Fibroblast of the aortic adventitia (primary cell): ENCODE measurements around the gene PTBP1. TPM values are rescaled to one million over a fixed set of nuclear protein-coding genes. Genes with fewer than 3 reads are reported as not detected.

Source experiments
- DNase-seq: peaks from one replicate; pipeline ENCODE4 v3.0.0-alpha.2; 2010; ENCODE audit warnings: low read depth
- H3K4me3 ChIP-seq: 2 replicates; pipeline ENCODE4 v1.5.1; 2011; ENCODE audit warnings: low read depth, mild to moderate bottlenecking, control low read depth, low read length, moderate library complexity
- total RNA-seq: library from RNA; depleted of rRNA; stranded (reverse); fragments of >200 nt; gene quantifications from 2 replicates; pipeline ENCODE4 v1.2.3, GENCODE V29; 2012; ENCODE audit warnings: low replicate concordance
- TF ChIP-seq, protein P1 (sequence below): IDR thresholded peaks from 2 replicates; pipeline ENCODE4 v1.5.1; 2011; ENCODE audit warnings: mild to moderate bottlenecking, low read length, control low read depth, inconsistent platforms; ENCODE audit not compliant: insufficient read depth

PTBP1 gene
- total RNA-seq: 30.9 and 121 TPM in 2 replicates

DNA sequence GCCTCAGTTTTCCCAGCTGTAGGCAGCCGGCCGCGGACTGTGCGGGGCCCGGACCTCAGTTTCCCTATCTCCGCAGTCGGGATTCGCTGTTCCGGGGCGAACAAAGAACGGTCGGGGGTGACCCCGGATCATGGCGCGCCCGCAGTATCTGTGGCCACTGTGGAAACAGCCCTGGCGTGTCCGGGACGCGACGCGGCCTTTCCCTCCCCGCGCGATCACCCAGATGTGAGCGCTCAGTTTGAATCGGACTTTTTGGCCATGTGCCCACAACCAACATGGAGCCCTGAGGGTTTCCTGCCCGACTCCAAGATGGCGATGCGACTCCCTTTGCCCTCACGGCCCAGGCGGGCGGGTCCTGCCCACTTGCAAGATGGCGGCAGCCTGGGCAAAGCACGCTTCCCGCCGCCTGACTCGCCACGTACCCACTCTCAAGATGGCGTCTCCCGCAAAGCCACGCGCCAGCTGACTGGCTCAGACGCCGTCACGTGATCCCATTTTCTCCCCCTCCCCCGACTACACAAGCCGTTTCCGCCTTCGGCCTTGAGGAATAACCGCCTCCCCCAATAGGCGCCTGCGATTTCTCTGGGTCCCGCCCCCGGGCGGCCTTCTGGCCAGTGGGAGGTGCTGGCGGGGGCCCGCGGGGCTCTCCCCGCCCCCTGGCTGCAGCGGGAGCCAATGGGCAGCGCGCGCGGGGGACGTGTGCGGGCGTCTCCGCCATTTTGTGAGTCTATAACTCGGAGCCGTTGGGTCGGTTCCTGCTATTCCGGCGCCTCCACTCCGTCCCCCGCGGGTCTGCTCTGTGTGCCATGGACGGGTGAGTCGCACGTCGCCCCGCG is at the start of gene PTBP1:
Gene PTBP1 (plus strand): TSS at position 761 of the 836 bp plus-strand sequence. CDS start 46 bp downstream, at position 807.
- TF ChIP-seq, protein P1, sequence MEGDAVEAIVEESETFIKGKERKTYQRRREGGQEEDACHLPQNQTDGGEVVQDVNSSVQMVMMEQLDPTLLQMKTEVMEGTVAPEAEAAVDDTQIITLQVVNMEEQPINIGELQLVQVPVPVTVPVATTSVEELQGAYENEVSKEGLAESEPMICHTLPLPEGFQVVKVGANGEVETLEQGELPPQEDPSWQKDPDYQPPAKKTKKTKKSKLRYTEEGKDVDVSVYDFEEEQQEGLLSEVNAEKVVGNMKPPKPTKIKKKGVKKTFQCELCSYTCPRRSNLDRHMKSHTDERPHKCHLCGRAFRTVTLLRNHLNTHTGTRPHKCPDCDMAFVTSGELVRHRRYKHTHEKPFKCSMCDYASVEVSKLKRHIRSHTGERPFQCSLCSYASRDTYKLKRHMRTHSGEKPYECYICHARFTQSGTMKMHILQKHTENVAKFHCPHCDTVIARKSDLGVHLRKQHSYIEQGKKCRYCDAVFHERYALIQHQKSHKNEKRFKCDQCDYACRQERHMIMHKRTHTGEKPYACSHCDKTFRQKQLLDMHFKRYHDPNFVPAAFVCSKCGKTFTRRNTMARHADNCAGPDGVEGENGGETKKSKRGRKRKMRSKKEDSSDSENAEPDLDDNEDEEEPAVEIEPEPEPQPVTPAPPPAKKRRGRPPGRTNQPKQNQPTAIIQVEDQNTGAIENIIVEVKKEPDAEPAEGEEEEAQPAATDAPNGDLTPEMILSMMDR: peak; percentile 2
- peak within 1 kb of the TSS; percentile 83 for H3K4me3 ChIP-seq
- DNase-seq: peak; percentile 100

DNA sequence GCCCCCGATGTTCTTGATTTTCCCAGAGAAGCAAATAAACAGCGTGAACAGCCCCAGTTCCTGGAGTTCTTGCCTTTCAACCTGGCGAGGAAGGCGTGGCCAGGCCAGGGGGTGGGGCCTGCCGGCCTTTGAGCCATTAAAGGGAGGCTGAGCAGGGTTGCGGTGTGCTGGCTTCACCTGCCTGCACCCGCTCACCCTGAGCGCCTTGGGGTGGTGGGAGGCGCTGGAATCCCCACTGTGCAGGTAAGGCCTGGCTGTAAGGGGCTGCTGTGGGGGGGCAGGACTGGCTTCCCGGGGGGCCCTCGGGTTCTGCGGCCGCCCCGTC is 49.0 kb upstream of the PTBP1 start:
- no peak for DNase-seq
- no peak overlapping the region for H3K4me3 ChIP-seq
- TF ChIP-seq, protein P1: no peak

DNA sequence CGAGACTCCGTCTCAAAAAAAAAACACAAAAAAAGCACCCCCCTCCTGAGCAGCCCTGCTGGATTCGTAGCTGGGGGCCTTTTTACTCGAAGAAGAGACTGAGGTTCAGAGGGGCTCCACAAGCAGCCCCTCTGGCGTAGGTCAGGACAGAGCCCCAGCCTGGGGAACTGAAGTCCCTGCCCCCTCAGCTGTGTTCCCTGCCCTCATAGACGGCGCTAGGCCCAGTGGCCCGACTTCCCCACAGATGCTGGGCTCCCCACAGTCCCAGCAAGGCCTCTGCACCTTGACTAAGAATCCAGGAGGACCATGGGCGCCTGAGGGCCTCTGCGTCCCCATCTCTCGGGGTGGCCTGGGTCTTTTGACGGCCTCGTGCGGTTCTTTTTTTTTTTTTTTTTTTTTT is 47.4 kb upstream of the PTBP1 start:
- no peak for DNase-seq
- H3K4me3 ChIP-seq: no peak overlapping the region

DNA sequence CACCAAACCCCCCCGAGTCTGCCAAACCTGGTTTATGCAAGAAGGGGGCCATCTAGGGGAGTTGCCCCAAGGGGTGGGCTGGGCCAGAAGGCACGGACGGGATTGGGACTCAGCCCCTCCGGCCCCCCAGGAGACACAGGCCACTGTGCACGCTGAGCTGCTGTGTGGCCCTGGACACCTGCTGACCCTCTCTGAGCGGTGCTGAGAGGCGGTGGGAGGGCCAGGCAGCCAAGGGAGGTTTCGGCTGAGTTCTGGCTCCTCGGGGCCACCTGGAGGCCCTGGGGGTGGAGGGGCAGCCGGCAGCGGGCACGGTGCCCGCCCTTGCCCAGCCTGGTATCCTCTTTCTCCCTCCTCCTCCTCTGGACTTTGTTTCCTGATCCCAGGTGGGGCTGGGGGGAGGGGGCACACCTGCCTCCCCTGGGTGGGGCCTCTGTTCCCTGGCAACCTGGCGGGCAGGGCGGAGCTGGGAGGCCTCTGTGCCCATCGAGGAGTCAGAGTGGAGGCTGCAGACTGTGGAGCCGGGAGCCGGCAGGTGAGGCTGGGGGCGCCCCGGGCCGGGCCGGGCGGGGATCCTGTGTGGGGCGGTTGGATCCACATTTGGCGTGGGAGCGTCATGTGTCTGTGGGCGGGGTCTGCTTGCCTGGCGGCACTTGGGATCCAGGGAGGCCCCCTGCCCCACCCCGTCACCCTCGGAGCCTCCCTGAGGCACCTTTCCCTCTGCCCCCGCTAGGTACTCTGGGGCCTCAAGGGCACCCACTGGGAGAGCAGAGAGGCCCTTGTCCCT is 46.4 kb upstream of the PTBP1 start, which contains the start of gene MISP:
Gene MISP (plus strand): TSS at position 473 of the 784 bp plus-strand sequence. CDS start 5,835 bp downstream, outside the sequence.
- DNase-seq: no peak
- no peak within 1 kb of the TSS for H3K4me3 ChIP-seq
- TF ChIP-seq, protein P1: no peak

More for the DNA sequence above, 47.4 kb upstream of the PTBP1 start:
- TF ChIP-seq, protein P1: no peak

DNA sequence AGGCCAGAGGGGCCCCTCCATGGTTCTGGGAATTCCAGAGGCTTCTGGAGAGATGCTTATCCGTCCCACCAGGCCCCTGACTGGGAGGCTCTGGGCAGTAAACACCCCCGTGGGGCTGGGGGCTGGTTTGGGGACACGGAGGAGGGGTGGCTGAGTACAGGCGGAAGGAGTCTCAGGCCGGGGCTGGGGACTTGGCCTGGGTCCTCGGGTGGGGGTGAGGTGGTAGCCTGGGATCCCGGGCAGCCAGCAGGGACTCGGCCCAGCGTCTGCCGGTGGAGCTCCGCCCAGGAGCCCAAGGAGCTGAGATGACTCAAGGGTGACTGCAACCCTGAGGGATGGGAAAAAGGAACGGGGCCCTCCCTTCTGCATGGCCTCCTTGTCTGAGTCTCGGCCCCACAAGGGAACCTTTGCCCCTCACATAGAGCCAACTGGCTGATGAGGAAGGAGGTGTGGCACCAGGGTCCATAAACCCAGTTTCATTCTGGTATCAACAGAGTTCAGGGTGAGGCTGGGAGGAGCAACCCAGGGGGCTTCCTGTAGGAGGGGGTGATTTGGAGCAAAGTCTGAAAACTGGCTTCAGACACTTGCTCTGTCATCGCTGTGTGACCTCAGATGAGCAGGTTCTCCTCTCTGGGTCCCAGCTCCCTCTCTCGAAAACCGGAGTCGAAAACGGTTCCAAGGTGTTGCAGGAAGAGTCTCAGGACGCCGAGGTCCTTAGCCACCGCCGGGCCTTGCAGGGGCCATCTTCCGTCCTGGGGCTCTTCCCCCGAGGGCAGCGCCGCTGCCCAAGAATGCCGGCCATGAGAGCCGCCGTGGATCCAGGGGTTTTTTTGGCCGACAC is 45.5 kb upstream of the PTBP1 start:
- peak; percentile 81 for DNase-seq
- no peak overlapping the region for H3K4me3 ChIP-seq
- TF ChIP-seq, protein P1: no peak
